Vagina (tissue), 2 donors: ENCODE measurements around the gene MPND.

Experiments
- POLR2A ChIP-seq, 2 donors: fragments of 450-650 bp; IDR thresholded peaks; one replicate each; pipeline ENCODE4 v1.6.1; 2017; ENCODE audit warnings: antibody characterized with exemption in 2 of 2, mild to moderate bottlenecking in 2 of 2, moderate library complexity in 2 of 2
- TF ChIP-seq, protein P1 (sequence below), 3 experiments: fragments of 450-650 bp in 2 of 3; fragments of 200-600 bp in 1 of 3; sonication (generic) in 1 of 3; IDR thresholded peaks; one replicate each; pipeline ENCODE4 v1.5.1; 2017 to 2019; ENCODE audit warnings: antibody characterized with exemption in 3 of 3, mild to moderate bottlenecking in 2 of 3, moderate library complexity in 2 of 3

DNA sequence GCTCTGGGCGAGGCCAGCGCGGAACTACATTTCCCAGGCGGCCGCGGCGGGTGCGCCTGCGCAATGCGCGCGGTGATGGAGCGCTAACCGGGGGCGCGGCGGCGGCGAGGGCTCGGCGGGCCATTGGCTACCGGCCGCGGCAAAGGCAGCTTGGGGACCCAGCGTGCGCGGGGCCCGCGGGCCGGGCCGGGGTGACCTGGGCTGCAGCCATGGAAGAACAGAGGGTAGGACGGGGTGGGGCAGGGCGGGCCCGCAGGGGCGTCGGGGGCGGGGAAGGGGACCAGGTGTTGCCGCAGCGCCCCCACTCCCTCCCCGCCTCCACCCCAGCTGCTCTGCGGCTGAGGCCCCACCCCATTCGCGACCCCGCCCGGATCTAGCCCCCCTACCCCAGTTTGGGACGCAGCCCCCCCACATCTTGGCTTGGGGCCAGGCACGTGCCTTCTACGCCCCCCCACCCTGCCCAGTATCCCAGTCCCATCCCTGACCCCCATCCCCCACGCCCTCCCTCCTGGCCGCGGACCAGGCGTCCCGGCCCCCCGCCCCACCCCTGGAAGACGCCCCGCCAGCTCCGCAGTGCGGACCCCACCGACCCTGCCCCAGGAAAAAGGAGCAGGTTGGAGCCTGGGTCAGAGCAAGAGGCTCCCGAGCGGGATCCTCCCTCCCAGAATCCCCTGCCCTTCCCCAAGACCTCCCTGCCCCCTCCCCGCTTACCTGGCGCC is 38.7 kb upstream of the MPND start, which contains the start of gene FSD1:
- no peak for TF ChIP-seq POLR2A (IDR thresholded peaks at IDR 0.05)
- TF ChIP-seq, protein P1, sequence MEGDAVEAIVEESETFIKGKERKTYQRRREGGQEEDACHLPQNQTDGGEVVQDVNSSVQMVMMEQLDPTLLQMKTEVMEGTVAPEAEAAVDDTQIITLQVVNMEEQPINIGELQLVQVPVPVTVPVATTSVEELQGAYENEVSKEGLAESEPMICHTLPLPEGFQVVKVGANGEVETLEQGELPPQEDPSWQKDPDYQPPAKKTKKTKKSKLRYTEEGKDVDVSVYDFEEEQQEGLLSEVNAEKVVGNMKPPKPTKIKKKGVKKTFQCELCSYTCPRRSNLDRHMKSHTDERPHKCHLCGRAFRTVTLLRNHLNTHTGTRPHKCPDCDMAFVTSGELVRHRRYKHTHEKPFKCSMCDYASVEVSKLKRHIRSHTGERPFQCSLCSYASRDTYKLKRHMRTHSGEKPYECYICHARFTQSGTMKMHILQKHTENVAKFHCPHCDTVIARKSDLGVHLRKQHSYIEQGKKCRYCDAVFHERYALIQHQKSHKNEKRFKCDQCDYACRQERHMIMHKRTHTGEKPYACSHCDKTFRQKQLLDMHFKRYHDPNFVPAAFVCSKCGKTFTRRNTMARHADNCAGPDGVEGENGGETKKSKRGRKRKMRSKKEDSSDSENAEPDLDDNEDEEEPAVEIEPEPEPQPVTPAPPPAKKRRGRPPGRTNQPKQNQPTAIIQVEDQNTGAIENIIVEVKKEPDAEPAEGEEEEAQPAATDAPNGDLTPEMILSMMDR (IDR thresholded peaks at IDR 0.05), result no peak
